Left lung (tissue), 10 donors: ENCODE results near the gene OR6C75. TPM values are rescaled to one million over a fixed set of nuclear protein-coding genes. Genes with fewer than 3 reads are reported as not detected.
"Not testable (repeated sequence)": the region's sequence is repeated elsewhere in the genome, so short reads cannot be mapped to it uniquely, and the experiment has no call there.

Experiments used
- ATAC-seq: fragments of 200-7000 bp; cut with Tn5 transposase; one replicate; pipeline ENCODE4 v1.9.1; 2020; ENCODE audit warnings: moderate library complexity
- DNase-seq, 4 donors: peaks; one replicate each; pipeline ENCODE4 v3.0.0-alpha.2; 2013 to 2020
- H3K27ac ChIP-seq, 2 donors: fragments of 200-600 bp; sonication (generic) in 1 of 2; one replicate each; pipeline versions ENCODE4 v1.5.0 to v1.8.0; 2020 to 2021
- H3K27me3 ChIP-seq, 2 donors: fragments of 200-600 bp; sonication (generic) in 1 of 2; one replicate each; pipeline versions ENCODE4 v1.5.0 to v1.8.0; 2020 to 2021
- H3K36me3 ChIP-seq, 2 donors: fragments of 200-600 bp; sonication (generic) in 1 of 2; one replicate each; pipeline versions ENCODE4 v1.5.0 to v1.8.0; 2020 to 2021
- H3K4me1 ChIP-seq, 2 donors: fragments of 200-600 bp; one replicate each; pipeline ENCODE4 v1.8.0; 2021
- H3K4me3 ChIP-seq, 2 donors: fragments of 200-600 bp; sonication (generic) in 1 of 2; one replicate each; pipeline versions ENCODE4 v1.5.0 to v1.8.0; 2020 to 2021; ENCODE audit warnings: mild to moderate bottlenecking in 1 of 2
- H3K9me3 ChIP-seq, 2 donors: fragments of 200-600 bp; sonication (generic) in 1 of 2; one replicate each; pipeline versions ENCODE4 v1.5.0 to v1.8.0; 2020 to 2021
- intact Hi-C, 2 donors: fragments of 100-400 bp; cut with DNase I; formaldehyde crosslinking; loops; one replicate each; pipeline versions ENCODE4 v1.11.2 to v1.14.2; 2022
- polyA plus RNA-seq, 6 donors: library from polyadenylated mRNA; unstranded; fragments of 120-200 nt; gene quantifications; one replicate each; pipeline ENCODE4 v1.2.1, GENCODE V29; 2013; ENCODE audit not compliant: insufficient read length in 6 of 6
- total RNA-seq, 2 donors: library from RNA; stranded (reverse); fragmentation: NEBNext Ultra II Directional; extraction: Animal tissue kit (Norgen Biotek cat#: 25700); gene quantifications; one replicate each; pipeline ENCODE4 v1.2.1, GENCODE V29; 2021
- TF ChIP-seq, protein P1 (sequence below), 2 donors: fragments of 200-600 bp; sonication (generic) in 1 of 2; IDR thresholded peaks; one replicate each; pipeline versions ENCODE4 v1.5.0 to v1.8.0; 2021; ENCODE audit warnings: antibody characterized with exemption in 2 of 2
- donor health status: DM: no; HTN: yes; CAD: no.
- donor health status: DM: no; HTN: no; CAD: no.

The OR6C75 gene
- total and polyA plus RNA-seq, 8 donors = 0.05 to 0.13 (median 0.11) TPM; not detected in 4

- intact Hi-C loops = no loop called here
- Histone ChIP-seq H3K4me3 (no peak overlapping the region), H3K27me3 (no peaks in the 10 kb centered on the region), H3K27ac (no peak overlapping the region), H3K9me3 (no peaks in the 10 kb centered on the region), H3K36me3 (no peaks in the 10 kb centered on the region), H3K4me1 (no peaks in the 10 kb centered on the region)
- TF ChIP-seq, protein P1, sequence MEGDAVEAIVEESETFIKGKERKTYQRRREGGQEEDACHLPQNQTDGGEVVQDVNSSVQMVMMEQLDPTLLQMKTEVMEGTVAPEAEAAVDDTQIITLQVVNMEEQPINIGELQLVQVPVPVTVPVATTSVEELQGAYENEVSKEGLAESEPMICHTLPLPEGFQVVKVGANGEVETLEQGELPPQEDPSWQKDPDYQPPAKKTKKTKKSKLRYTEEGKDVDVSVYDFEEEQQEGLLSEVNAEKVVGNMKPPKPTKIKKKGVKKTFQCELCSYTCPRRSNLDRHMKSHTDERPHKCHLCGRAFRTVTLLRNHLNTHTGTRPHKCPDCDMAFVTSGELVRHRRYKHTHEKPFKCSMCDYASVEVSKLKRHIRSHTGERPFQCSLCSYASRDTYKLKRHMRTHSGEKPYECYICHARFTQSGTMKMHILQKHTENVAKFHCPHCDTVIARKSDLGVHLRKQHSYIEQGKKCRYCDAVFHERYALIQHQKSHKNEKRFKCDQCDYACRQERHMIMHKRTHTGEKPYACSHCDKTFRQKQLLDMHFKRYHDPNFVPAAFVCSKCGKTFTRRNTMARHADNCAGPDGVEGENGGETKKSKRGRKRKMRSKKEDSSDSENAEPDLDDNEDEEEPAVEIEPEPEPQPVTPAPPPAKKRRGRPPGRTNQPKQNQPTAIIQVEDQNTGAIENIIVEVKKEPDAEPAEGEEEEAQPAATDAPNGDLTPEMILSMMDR (IDR thresholded peaks at IDR 0.05) = no peak
- peak in 1 of 4 donors; percentile 23 for DNase-seq
- ATAC-seq = no peak
Observed at GRCh38 chr12:55336002-55336401, 26.8 kb upstream of the OR6C75 start.

DNA sequence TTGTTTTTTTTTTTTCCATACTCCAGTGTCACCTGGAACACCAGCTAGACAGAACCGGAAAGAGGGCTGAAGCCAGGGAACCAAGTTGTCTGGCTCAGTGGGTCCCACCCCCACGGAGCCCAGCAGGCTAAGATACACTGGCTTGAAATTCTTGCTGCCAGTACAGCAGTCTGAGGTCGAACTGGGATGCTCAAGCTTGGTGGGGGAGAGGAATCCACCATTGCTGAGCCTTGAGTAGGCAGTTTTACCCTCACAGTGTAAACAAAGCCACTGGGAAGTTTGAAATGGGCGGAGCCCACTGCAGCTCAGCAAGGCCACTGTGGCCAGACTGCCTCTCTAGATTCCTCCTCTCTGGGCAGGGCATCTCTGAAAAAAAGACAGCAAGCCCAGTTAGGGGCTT lies 7.4 kb upstream of the OR6C75 start:
- DNase-seq, H3K4me3 ChIP-seq, H3K27ac ChIP-seq, intact Hi-C loops, H3K4me1 ChIP-seq, ATAC-seq, H3K36me3 ChIP-seq, H3K27me3 ChIP-seq, H3K9me3 ChIP-seq: not testable (repeated sequence)

DNA sequence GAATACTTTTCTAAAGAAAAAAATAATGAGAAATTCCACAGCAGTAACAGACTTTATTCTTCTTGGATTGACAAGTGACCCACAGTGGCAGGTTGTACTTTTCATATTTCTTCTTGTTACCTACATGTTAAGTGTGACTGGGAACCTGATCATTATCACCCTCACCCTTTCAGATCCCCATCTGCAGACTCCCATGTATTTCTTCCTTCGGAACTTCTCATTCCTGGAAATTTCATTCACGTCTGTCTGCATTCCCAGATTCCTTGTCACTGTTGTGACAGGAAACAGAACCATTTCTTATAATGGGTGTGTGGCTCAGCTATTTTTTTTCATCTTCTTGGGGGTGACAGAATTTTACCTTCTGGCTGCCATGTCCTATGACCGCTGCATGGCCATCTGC lies 2.3 kb downstream of the OR6C75 start:
- no peak for ATAC-seq
- TF ChIP-seq, protein P1 (IDR thresholded peaks at IDR 0.05) = no peak
- Histone ChIP-seq H3K27ac (no peak overlapping the region), H3K36me3 (no peaks in the 10 kb centered on the region), H3K4me3 (no peak overlapping the region), H3K27me3 (peaks cover 0 to 2% of the 10 kb centered on the region in 2 donors), H3K9me3 (no peaks in the 10 kb centered on the region), H3K4me1 (no peaks in the 10 kb centered on the region)
- no peak for DNase-seq
- intact Hi-C loops = no loop called here

DNA sequence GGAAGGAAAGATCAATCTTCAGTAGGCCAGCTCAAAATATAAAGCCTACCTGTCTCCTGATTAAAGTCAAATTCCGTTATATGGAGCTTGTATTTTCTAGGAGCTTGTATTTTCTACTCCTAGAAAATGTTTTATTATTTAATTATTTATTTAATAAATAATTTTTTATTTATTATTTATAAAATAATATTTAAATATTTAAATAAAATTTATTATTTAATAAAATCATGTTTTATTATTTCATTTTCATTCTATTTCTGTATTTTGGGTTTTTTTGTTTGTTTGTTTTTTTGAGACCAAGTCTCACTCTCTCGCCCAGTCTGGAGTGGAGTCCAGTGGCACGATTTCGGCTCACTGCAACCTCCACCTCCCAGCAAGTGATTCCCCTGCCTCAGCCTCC lies 9.7 kb downstream of the OR6C75 start:
- no peaks in the 10 kb centered on the region for H3K36me3 ChIP-seq
- H3K4me1 ChIP-seq = no peaks in the 10 kb centered on the region
- H3K27ac ChIP-seq = no peak overlapping the region
- ATAC-seq (no peak), DNase-seq (no peak)
- H3K27me3 ChIP-seq = no peaks in the 10 kb centered on the region
- TF ChIP-seq, protein P1 (IDR thresholded peaks at IDR 0.05) = no peak
- no peak overlapping the region for H3K4me3 ChIP-seq
- H3K9me3 ChIP-seq = no peaks in the 10 kb centered on the region
- intact Hi-C loops = no loop called here

DNA sequence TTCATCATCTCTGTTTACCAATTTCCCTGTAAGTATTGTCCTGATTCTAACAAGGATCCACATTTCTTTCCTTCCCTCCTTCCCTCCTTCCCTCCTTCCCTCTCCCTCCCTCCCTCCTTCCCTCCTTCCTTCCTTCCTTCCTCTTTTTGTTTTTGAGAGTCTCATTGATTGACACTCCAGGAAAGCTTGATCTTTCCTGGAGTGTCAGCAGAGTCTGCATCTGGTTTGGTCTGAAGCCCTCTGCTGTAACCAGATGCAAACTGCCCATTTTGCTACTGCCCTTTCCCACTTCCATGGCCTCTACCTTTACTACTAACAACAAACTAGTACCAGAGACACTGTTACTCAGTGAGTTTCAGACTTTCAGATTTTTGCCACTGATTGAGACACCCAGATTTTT lies 23.1 kb downstream of the OR6C75 start:
- no peak overlapping the region for H3K27ac ChIP-seq
- H3K4me3 ChIP-seq = no peak overlapping the region
- DNase-seq (no peak), ATAC-seq (no peak)
- intact Hi-C loops = no loop called here
- H3K27me3 ChIP-seq = no peaks in the 10 kb centered on the region
- no peaks in the 10 kb centered on the region for H3K4me1 ChIP-seq
- TF ChIP-seq, protein P1 (IDR thresholded peaks at IDR 0.05) = no peak
- no peaks in the 10 kb centered on the region for H3K9me3 ChIP-seq
- no peaks in the 10 kb centered on the region for H3K36me3 ChIP-seq

DNA sequence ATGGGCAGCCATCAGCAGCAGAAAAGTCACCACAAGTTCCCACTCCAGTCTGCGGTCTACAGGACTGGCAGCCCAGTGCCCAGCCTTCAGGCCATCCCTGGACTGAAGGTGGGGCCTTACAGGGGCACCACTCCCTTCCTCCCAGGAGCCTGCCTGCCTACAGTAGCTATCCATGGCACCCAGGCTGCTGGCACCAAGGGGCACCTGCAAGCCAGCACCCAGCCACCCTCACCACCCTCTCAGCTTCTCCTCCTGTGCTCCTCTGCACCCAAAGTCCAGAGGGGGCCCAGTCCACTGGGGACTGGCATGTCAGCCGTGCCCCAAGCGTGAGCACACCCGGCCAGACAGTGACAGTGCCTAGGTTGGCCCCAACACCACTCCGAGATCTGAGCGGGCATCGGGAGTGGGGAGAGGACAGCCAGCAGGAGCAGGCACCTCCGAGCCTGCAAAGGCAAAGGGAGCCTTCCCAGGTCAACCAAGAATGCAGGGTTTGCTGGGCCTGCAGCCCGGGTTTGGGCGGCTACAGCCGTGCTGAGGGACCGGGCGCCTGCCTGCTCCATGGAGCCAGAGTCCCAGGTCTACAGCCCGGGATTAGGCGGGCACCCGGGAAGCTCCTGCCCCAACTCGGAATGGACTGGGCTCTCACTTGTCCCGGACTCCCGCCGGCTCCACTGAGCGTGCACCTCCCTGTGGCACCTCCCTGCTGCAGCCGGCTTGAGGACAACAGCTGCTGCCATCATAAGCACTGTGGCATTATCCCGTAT lies 29.4 kb downstream of the OR6C75 start:
- DNase-seq (peak in 1 of 4 donors; percentile 73), ATAC-seq (no peak)
- H3K36me3 ChIP-seq = no peaks in the 10 kb centered on the region

More for the DNA sequence above, 29.4 kb downstream of the OR6C75 start:
- TF ChIP-seq, protein P1 (IDR thresholded peaks at IDR 0.05) = no peak
- no peaks in the 10 kb centered on the region for H3K9me3 ChIP-seq
- no peak overlapping the region for H3K4me3 ChIP-seq
- no peaks in the 10 kb centered on the region for H3K27me3 ChIP-seq
- intact Hi-C loops = no loop called here
- no peak overlapping the region for H3K27ac ChIP-seq
- H3K4me1 ChIP-seq = no peaks in the 10 kb centered on the region
